Activated naive CD8-positive, alpha-beta T cell (primary cell): ENCODE data around the gene PAF1.
A peak's percentile ranks its signal among the peaks of the same experiment; 100 is the strongest.

Experiments used
- H3K27ac Mint-ChIP-seq: one replicate; pipeline ENCODE4 v1.8.0; 2021; ENCODE audit warnings: mixed read lengths
- H3K27me3 Mint-ChIP-seq: one replicate; pipeline ENCODE4 v1.8.0; 2021; ENCODE audit warnings: mixed read lengths
- H3K36me3 Mint-ChIP-seq: one replicate; pipeline ENCODE4 v1.8.0; 2021; ENCODE audit warnings: mixed read lengths
- H3K4me1 Mint-ChIP-seq: one replicate; pipeline ENCODE4 v1.8.0; 2021; ENCODE audit warnings: low read depth, mixed read lengths
- H3K4me3 Mint-ChIP-seq: one replicate; pipeline ENCODE4 v1.8.0; 2021; ENCODE audit warnings: mild to moderate bottlenecking, mixed read lengths
- H3K9me3 Mint-ChIP-seq: one replicate; pipeline ENCODE4 v1.8.0; 2021; ENCODE audit warnings: low read depth, mixed read lengths

Gene PAF1

GRCh38 chr19:39411081-39411831, 20.4 kb upstream of the PAF1 start:
- H3K9me3 Mint-ChIP-seq = no peaks in the 10 kb centered on the region
- peak overlapping the region; percentile 84 for H3K4me3 Mint-ChIP-seq
- H3K4me1 Mint-ChIP-seq = peaks cover 42% of the 10 kb centered on the region
- H3K36me3 Mint-ChIP-seq = peaks cover 5% of the 10 kb centered on the region
- peak overlapping the region; percentile 93 for H3K27ac Mint-ChIP-seq
- H3K27me3 Mint-ChIP-seq = no peaks in the 10 kb centered on the region

DNA sequence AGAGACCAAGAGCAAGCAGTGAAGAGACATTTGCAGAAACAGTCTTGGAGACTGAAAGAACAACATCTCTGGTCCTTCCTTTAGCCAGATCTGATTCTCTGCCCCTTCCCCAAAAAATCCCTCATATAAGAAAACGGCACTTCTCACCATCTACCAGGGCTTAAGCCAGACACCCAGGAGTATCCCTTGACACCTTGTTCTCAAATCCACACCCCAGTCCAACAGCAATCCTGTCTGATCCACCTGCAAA, 19.9 kb upstream of the PAF1 start:
- Mint-ChIP-seq H3K9me3 (no peaks in the 10 kb centered on the region), H3K4me1 (peaks cover 45% of the 10 kb centered on the region), H3K27ac (peak overlapping the region; percentile 93), H3K4me3 (peak overlapping the region; percentile 84), H3K36me3 (peaks cover 5% of the 10 kb centered on the region), H3K27me3 (no peaks in the 10 kb centered on the region)

DNA sequence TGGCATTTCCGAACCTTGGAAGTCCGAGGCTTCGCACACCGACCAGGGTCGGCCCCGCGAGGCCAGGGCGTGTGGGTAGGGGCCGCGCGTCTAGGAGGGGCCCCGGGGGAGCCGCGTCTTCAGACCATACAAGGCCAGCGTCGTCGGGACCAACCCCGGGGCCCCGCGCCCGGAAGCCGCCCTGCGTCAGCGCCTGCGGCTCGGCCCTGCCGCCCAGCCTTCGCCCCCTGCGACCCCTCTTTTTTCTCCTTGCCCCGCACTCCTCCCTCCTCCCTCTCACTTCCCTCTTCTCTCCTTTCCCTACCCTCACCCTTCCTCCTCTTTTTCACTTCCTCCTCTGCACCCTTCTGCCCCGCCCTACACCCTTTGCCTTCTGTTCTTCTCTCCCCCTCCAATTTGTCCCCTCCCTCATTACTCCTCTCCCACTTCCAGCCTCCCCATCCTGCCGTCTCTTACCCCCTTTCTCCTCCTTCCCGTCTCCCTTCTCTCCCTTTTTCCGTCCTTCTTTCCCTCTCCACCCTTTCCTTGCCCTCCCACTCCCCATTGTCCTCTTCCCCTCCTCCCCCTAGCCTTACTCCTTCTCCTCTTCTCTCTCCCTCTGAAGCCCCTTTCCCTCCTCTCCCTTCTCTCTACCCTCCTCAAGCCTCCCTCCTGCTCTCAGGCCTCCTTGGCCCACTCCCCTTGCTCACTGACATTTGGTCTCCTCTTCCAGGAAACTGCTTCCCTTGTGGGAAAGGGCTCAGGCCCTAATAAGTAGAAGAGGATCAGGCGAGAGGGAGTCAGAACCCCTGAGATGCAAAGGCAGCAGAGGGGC, 19.3 kb upstream of the PAF1 start:
- H3K27ac Mint-ChIP-seq = peak overlapping the region; percentile 93
- peaks cover 51% of the 10 kb centered on the region for H3K4me1 Mint-ChIP-seq
- H3K27me3 Mint-ChIP-seq = no peaks in the 10 kb centered on the region
- H3K9me3 Mint-ChIP-seq = no peaks in the 10 kb centered on the region
- peak overlapping the region; percentile 84 for H3K4me3 Mint-ChIP-seq
- H3K36me3 Mint-ChIP-seq = peaks cover 5% of the 10 kb centered on the region

DNA sequence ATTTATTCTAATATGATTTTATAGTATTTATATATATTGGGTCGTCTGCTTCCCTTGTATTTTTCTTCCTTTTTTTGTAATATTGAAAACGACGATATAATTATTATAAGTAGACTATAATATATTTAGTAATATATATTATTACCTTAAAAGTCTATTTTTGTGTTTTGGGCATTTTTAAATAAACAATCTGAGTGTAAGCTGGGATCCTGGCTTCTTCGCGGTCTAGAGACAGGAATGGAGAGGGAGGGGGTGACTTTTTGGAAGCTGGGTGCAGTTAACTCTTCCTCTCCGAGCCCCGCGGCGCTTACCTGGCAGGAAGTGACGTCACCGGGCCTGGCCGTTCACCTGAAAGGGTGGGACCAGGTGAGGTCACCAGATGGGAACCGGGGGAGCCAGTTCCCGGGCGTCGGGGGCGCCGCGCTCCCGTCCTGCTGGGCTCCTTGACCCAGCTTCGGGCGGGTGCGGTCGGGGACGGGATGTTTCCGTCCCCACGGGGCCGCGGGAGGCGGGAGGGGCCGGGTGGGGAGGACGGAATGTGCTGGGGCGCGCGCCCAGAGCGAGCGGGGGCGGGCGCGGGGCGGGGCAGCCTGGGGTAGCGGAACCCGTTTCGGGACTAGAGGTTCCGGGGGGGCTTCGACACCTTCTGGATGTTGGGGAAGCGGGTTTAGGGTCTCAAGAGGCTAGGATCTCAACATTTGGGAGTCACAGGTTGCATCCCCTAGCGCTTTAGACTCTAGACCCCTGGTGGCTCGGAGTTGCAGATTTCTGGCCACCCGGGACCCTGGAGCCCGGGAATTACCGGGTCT, 18.5 kb upstream of the PAF1 start:
- H3K9me3 Mint-ChIP-seq = no peaks in the 10 kb centered on the region
- peaks cover 53% of the 10 kb centered on the region for H3K4me1 Mint-ChIP-seq
- no peaks in the 10 kb centered on the region for H3K27me3 Mint-ChIP-seq
- peak overlapping the region; percentile 95 for H3K4me3 Mint-ChIP-seq
- peaks cover 5% of the 10 kb centered on the region for H3K36me3 Mint-ChIP-seq
- H3K27ac Mint-ChIP-seq = peak overlapping the region; percentile 93

DNA sequence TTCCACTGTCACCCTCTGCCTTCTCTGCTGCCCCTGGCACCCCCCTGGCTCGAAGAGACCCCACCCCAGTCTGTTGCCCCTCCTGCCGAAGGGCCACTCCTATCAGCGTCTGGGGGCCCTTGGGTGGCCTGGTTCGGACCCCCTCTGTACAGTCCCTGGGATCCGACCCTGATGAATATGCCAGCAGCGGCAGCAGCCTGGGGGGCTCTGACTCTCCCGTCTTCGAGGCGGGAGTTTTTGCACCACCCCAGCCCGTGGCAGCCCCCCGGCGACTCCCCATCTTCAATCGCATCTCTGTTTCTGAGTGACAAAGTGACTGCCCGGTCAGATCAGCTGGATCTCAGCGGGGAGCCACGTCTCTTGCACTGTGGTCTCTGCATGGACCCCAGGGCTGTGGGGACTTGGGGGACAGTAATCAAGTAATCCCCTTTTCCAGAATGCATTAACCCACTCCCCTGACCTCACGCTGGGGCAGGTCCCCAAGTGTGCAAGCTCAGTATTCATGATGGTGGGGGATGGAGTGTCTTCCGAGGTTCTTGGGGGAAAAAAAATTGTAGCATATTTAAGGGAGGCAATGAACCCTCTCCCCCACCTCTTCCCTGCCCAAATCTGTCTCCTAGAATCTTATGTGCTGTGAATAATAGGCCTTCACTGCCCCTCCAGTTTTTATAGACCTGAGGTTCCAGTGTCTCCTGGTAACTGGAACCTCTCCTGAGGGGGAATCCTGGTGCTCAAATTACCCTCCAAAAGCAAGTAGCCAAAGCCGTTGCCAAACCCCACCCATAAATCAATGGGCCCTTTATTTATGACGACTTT, 17.7 kb upstream of the PAF1 start:
- H3K4me1 Mint-ChIP-seq = peaks cover 50% of the 10 kb centered on the region
- H3K27ac Mint-ChIP-seq = peak overlapping the region; percentile 92
- no peaks in the 10 kb centered on the region for H3K27me3 Mint-ChIP-seq

DNA sequence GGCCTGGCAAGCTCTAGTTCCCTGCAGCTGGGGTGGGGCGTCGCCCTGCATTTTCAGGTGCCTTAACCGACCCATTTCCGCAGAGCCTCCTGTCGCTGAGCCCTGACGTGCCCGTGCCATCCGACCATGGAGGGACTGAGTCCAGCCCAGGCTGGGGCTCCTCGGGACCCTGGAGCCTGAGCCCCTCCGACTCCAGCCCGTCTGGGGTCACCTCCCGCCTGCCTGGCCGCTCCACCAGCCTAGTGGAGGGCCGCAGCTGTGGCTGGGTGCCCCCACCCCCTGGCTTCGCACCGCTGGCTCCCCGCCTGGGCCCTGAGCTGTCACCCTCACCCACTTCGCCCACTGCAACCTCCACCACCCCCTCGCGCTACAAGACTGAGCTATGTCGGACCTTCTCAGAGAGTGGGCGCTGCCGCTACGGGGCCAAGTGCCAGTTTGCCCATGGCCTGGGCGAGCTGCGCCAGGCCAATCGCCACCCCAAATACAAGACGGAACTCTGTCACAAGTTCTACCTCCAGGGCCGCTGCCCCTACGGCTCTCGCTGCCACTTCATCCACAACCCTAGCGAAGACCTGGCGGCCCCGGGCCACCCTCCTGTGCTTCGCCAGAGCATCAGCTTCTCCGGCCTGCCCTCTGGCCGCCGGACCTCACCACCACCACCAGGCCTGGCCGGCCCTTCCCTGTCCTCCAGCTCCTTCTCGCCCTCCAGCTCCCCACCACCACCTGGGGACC, 16.9 kb upstream of the PAF1 start:
- H3K4me3 Mint-ChIP-seq = peak overlapping the region; percentile 95

More for the DNA sequence above, 17.7 kb upstream of the PAF1 start:
- Mint-ChIP-seq H3K9me3 (no peaks in the 10 kb centered on the region), H3K4me3 (peak overlapping the region; percentile 95), H3K36me3 (peaks cover 5% of the 10 kb centered on the region)

GRCh38 chr19:39407410-39407659, 16.4 kb upstream of the PAF1 start:
- H3K27ac Mint-ChIP-seq = peak overlapping the region; percentile 92
- H3K4me3 Mint-ChIP-seq = peak overlapping the region; percentile 95
- H3K4me1 Mint-ChIP-seq = peaks cover 52% of the 10 kb centered on the region
- H3K9me3 Mint-ChIP-seq = no peaks in the 10 kb centered on the region
- no peaks in the 10 kb centered on the region for H3K27me3 Mint-ChIP-seq
- H3K36me3 Mint-ChIP-seq = peaks cover 5% of the 10 kb centered on the region

More for the DNA sequence above, 16.9 kb upstream of the PAF1 start:
- H3K9me3 Mint-ChIP-seq = no peaks in the 10 kb centered on the region
- H3K36me3 Mint-ChIP-seq = peaks cover 5% of the 10 kb centered on the region
- peak overlapping the region; percentile 92 for H3K27ac Mint-ChIP-seq
- peaks cover 49% of the 10 kb centered on the region for H3K4me1 Mint-ChIP-seq
- no peaks in the 10 kb centered on the region for H3K27me3 Mint-ChIP-seq

DNA sequence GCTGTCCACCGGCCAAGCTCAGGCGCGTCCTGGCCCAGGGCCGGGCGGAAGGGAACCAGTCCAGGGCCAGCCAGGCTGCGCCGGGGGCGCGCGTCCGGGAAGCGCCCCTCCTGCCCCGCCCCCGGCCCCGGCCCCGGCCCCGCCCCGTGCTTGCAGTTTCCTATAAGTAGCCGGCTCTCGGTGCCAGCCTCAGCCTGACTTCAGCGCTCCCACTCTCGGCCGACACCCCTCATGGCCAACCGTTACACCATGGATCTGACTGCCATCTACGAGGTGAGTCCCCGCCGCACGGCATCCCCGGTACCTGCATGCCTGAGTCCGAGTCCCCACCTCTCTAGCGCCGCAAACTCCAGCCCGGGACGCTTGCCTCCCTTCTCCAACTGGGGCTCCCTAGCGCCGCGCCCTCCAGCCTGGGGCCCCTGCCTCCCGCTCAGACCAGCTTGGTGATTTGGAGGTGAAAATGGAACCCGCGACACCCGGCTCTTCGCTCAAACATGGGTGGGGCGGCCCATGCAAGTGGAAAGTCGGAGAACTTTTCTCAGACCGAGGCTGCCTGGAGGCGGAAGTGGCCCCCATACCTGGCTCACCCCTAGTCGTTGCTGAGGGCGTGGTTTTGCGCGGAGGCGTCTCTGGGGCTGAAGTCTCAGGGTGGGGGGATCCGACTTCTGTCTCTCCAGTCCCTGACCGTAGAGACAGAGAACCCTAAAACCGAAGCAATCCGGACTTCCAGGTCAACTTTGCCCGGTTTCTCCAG, 15.9 kb upstream of the PAF1 start, which contains the start of gene ZFP36:
TSS of gene ZFP36 (plus strand) at position 192 of the 754 bp plus-strand sequence. CDS start at position 250, 58 bp downstream.
- Mint-ChIP-seq H3K4me3 (peak within 1 kb of the TSS; percentile 95), H3K9me3 (no peaks in the 10 kb centered on the region), H3K27ac (peak within 1 kb of the TSS; percentile 92), H3K4me1 (peaks cover 53% of the 10 kb centered on the region), H3K27me3 (no peaks in the 10 kb centered on the region), H3K36me3 (peaks cover 5% of the 10 kb centered on the region)

DNA sequence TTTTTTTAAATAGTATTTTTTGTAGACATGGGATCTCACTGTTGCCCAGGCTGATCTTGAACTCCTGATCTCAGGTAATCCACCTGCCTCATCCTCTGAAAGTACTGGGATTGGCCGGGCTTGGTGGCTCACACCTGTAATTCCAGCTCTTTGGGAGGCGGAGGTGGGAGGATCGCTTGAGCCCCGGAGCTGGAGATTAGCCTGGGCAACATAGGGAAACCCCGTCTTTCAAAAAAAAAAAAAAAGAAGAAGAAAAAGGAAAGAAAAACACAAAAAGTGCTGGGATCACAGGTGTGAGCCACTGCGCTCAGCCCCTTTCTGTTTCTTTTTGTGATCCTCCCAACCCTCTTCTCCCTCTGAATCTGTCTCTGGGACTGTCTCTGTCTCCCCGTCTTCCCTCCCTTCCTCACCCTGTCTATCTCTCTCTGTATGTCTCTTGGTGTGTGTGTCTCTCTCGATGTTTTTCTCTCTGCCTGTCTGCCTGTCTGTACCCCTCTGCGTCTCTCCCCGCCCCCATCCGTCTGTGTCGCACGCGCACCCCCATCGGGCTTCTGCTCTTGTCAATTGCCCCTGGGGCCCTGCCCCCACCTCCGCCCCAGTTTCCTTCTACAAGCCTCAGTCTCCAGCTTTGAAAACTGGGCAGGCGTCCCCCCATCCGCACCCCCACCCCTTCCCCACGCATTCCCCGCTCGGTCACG, 15.2 kb upstream of the PAF1 start:
- H3K36me3 Mint-ChIP-seq = peaks cover 5% of the 10 kb centered on the region
- peak overlapping the region; percentile 90 for H3K27ac Mint-ChIP-seq
- H3K27me3 Mint-ChIP-seq = no peaks in the 10 kb centered on the region
- H3K9me3 Mint-ChIP-seq = no peaks in the 10 kb centered on the region
- peak overlapping the region; percentile 90 for H3K4me3 Mint-ChIP-seq
- peaks cover 53% of the 10 kb centered on the region for H3K4me1 Mint-ChIP-seq

- Mint-ChIP-seq H3K36me3 (peaks cover 5% of the 10 kb centered on the region), H3K4me1 (peaks cover 52% of the 10 kb centered on the region), H3K4me3 (peak overlapping the region; percentile 90), H3K27ac (peak overlapping the region; percentile 90), H3K9me3 (no peaks in the 10 kb centered on the region), H3K27me3 (no peaks in the 10 kb centered on the region)
Observed at GRCh38 chr19:39405261-39405957, 14.5 kb upstream of the PAF1 start.

DNA sequence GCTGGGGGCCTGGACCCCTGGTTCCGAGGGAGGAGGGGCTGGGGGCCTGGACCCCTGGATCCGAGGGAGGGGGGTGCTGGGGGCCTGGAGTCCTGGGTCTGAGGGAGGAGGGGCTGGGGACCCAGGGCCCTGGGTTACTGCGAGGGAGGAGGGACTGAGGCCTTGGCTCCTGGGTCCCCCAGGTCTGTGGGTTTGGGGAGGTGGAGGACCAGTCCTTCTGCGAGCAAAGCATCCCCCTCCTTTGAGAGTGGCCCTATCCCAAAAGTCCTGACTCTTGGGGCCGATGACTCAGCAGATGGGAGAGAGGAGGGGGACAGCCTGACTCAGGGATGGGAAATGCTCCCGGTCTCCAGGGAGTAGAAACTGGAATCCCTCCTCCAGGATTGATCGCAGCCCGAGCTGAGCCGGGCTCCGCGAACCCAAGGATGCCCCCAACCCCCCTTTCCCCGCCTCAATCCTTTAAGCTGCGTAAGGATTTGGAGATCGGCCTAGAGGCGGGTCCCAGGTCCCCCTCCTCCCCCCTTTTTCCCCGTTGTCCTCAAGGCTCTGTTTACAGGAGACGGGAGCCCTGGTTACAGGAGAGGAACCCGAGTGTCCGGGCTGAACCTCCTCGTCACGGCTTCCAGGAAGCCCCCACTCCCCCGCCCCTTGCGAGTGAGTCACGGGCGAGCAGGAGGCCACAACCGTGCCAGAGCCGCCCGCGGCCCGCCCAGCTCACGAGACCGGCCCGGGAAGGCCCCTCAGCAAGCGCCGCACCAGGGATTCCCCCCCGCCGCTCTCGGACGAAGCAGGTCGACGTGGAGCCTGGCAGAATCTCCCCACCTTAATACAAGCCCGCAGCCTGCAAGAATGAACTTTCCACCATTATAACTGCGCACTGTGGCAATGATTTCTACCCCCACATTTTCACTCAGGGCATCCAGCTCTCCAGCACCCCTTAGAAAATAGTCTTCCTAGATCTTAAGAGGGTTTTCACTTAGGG, 12.7 kb upstream of the PAF1 start:
- Mint-ChIP-seq H3K36me3 (peaks cover 1% of the 10 kb centered on the region), H3K9me3 (no peaks in the 10 kb centered on the region), H3K4me1 (peaks cover 61% of the 10 kb centered on the region), H3K27me3 (no peaks in the 10 kb centered on the region), H3K4me3 (peak overlapping the region; percentile 80), H3K27ac (peak overlapping the region; percentile 97)
